Spleen (tissue), 11 donors: ENCODE measurements around the gene FBRS. TPM values are rescaled to one million over a fixed set of nuclear protein-coding genes. Genes with fewer than 3 reads are reported as not detected.
"Not testable (repeated sequence)": the region's sequence is repeated elsewhere in the genome, so short reads cannot be mapped to it uniquely, and the experiment has no call there.

ENCODE experiments used
- DNase-seq: peaks from one replicate; pipeline ENCODE4 v3.0.0-alpha.2; 2020
- H3K27ac ChIP-seq, 8 donors: fragments of 200-600 bp; sonication (generic) in 7 of 8; 1 replicate in 4 of 8; 2 replicates in 4 of 8; pipeline versions ENCODE4 v1.5.0 to v1.8.0; 2016 to 2021; ENCODE audit warnings: inconsistent platforms in 4 of 8, mild to moderate bottlenecking in 4 of 8, moderate library complexity in 1 of 8
- H3K27me3 ChIP-seq, 7 donors: fragments of 200-600 bp; sonication (generic) in 6 of 7; replicated peaks in 1 of 7; 1 replicate in 4 of 7; 2 replicates in 3 of 7; pipeline versions ENCODE4 v1.5.0 to v1.8.0; 2016 to 2021; ENCODE audit warnings: inconsistent platforms in 3 of 7, mild to moderate bottlenecking in 1 of 7
- H3K36me3 ChIP-seq, 6 donors: fragments of 200-600 bp; sonication (generic) in 5 of 6; 1 replicate in 4 of 6; 2 replicates in 2 of 6; pipeline versions ENCODE4 v1.5.0 to v1.8.0; 2016 to 2021; ENCODE audit warnings: inconsistent platforms in 2 of 6
- H3K4me1 ChIP-seq, 6 donors: fragments of 200-600 bp; sonication (generic) in 5 of 6; 1 replicate in 3 of 6; 2 replicates in 3 of 6; pipeline versions ENCODE4 v1.5.0 to v1.8.0; 2016 to 2021; ENCODE audit warnings: inconsistent platforms in 3 of 6
- H3K4me3 ChIP-seq, 8 donors: fragments of 200-600 bp; sonication (generic) in 7 of 8; 1 replicate in 4 of 8; 2 replicates in 4 of 8; pipeline versions ENCODE4 v1.5.0 to v1.8.0; 2016 to 2021; ENCODE audit warnings: inconsistent platforms in 4 of 8, mild to moderate bottlenecking in 4 of 8, moderate library complexity in 2 of 8
- H3K9me3 ChIP-seq, 8 donors: fragments of 200-600 bp; sonication (generic) in 7 of 8; 1 replicate in 4 of 8; 2 replicates in 4 of 8; pipeline versions ENCODE4 v1.5.0 to v1.8.0; 2016 to 2021; ENCODE audit warnings: inconsistent platforms in 4 of 8
- CTCF ChIP-seq, 11 experiments: fragments of 200-600 bp in 7 of 11; fragments of 450-650 bp in 4 of 11; sonication (generic) in 4 of 11; IDR thresholded peaks in 8 of 11; conservative IDR thresholded peaks in 3 of 11; 1 replicate in 7 of 11; 2 replicates in 4 of 11; pipeline versions ENCODE4 v1.4.0 to v1.8.0; 2016 to 2021; ENCODE audit warnings: antibody characterized with exemption in 11 of 11, inconsistent platforms in 4 of 11, mild to moderate bottlenecking in 1 of 11
- POLR2A ChIP-seq, 3 donors: fragments of 450-650 bp; IDR thresholded peaks; one replicate each; pipeline ENCODE4 v1.5.1; 2017; ENCODE audit warnings: antibody characterized with exemption in 3 of 3, mild to moderate bottlenecking in 1 of 3
- POLR2AphosphoS5 ChIP-seq, 3 donors: sonication (generic); formaldehyde crosslinking; IDR thresholded peaks; one replicate each; pipeline ENCODE4 v1.5.1; 2017; ENCODE audit warnings: antibody characterized with exemption in 3 of 3
- WGBS, 5 donors: extraction: QIAGEN DNeasy Blood & Tissue Kit in 3 of 5; methylation state at CpG; one replicate each; pipeline versions ENCODE4 v1.1.5 to v1.1.7; 2013 to 2018; 5-methylcytosine and 5-hydroxymethylcytosine counted together
- intact Hi-C: fragments of 100-400 bp; cut with DNase I; formaldehyde crosslinking; loops from one replicate; pipeline ENCODE4 v1.15.0; 2023; ENCODE audit warnings: low total_unique reads
- polyA plus RNA-seq, 3 donors: library from polyadenylated mRNA; stranded (reverse); fragments of 200-250 nt; gene quantifications; one replicate each; pipeline ENCODE4 v1.2.1, GENCODE V29; 2013
- total RNA-seq, 7 donors: library from RNA; depleted of rRNA in 3 of 7; stranded (reverse); fragments of >200 nt in 3 of 7; fragmentation: NEBNext Ultra II Directional in 4 of 7; extraction: Animal tissue kit (Norgen Biotek cat#: 25700) in 4 of 7; gene quantifications; one replicate each; pipeline versions ENCODE4 v1.1.0 to v1.2.1, GENCODE V29; 2016 to 2021
- donor health status: healthy with polysubstance abuse.
- donor health status: DM: no; HTN: no; CAD: no; lungs with moderate emphysema.
- donor health status: DM: no; HTN: no; CAD: no.
- donor health status: Bipolar disorder and iron deficiency.
- donor health status: healthy.
- donor health status: DM: no; HTN: no; CAD: no.
- donor health status: DM: yes; HTN: yes; CAD: no.

The FBRS gene
- total and polyA plus RNA-seq, 10 donors, result 25.8 to 118 (median 76.1) TPM

DNA sequence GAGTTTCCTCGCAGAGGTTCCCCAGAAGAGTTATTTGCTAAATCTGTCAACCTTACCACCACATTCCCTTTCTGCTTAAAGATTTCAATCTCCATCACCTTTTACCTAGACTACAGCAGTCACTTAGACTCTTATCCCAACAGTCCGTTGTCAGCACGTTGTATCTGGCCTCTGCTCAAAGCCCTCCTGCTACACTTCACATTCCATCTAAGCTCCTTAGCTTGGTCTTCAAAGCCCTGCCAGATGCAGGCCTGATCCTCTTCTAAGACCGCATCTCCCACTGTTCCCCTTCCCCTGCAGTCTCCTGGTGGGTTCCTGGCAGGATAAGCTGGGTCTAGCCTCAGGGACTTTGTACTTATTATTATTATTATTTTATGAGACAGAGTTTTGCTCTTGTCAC lies 30.5 kb downstream of the FBRS start:
- no peak overlapping the region for H3K27ac ChIP-seq
- WGBS, 5 donors, result 77 to 93% (median 85%) methylated on average over 4 of the region's 4 CpGs
- H3K4me1 ChIP-seq, result peaks cover 0 to 12% (median 5%) of the 10 kb centered on the region in 6 donors
- TF ChIP-seq POLR2A (IDR thresholded peaks at IDR 0.05) (no peak), CTCF (IDR thresholded peaks at IDR 0.05 in 8 of 11, conservative IDR thresholded peaks at IDR 0.05 in 3 of 11) (no peak), POLR2AphosphoS5 (IDR thresholded peaks at IDR 0.05) (no peak)
- intact Hi-C loops, result no loop called here
- H3K4me3 ChIP-seq, result no peak overlapping the region
- H3K36me3 ChIP-seq, result no peaks in the 10 kb centered on the region
- no peak for DNase-seq
- no peaks in the 10 kb centered on the region for H3K9me3 ChIP-seq
- H3K27me3 ChIP-seq, result no peaks in the 10 kb centered on the region

GRCh38 chr16:30691907-30692306 lies 33.7 kb downstream of the FBRS start:
- H3K27me3 ChIP-seq, result no peaks in the 10 kb centered on the region
- no peak for TF ChIP-seq POLR2A (IDR thresholded peaks at IDR 0.05)
- no peak for TF ChIP-seq CTCF (IDR thresholded peaks at IDR 0.05 in 8 of 11, conservative IDR thresholded peaks at IDR 0.05 in 3 of 11)
- no peak for TF ChIP-seq POLR2AphosphoS5 (IDR thresholded peaks at IDR 0.05)

GRCh38 chr16:30692396-30693064 lies 34.3 kb downstream of the FBRS start:
- Histone ChIP-seq H3K27me3 (no peaks in the 10 kb centered on the region), H3K4me1 (peaks cover 3 to 37% (median 28%) of the 10 kb centered on the region in 6 donors), H3K36me3 (no peaks in the 10 kb centered on the region), H3K9me3 (no peaks in the 10 kb centered on the region), H3K27ac (peak overlapping the region in 1 of 8 donors; percentile 63), H3K4me3 (no peak overlapping the region)
- WGBS, 5 donors, result 70 to 77% (median 75%) methylated on average over 9 to 10 of the region's 10 CpGs
- no peak for DNase-seq
- no peak for TF ChIP-seq CTCF (IDR thresholded peaks at IDR 0.05 in 8 of 11, conservative IDR thresholded peaks at IDR 0.05 in 3 of 11)
- TF ChIP-seq POLR2AphosphoS5 (IDR thresholded peaks at IDR 0.05), result no peak
- no peak for TF ChIP-seq POLR2A (IDR thresholded peaks at IDR 0.05)
- intact Hi-C loops, result loop anchor here (5.0 kb wide), 1 partner anchor 35 kb away; the partner anchor contains the start of gene FBRS

More at GRCh38 chr16:30691907-30692306, 33.7 kb downstream of the FBRS start:
- intact Hi-C loops, result loop anchor here (5.0 kb wide), 1 partner anchor 35 kb away; the partner anchor contains the start of gene FBRS
- WGBS, 5 donors, result 69 to 85% (median 83%) methylated on average over 4 of the region's 4 CpGs
- no peak for DNase-seq
- no peak overlapping the region for H3K4me3 ChIP-seq
- H3K36me3 ChIP-seq, result no peaks in the 10 kb centered on the region
- peaks cover 0 to 31% (median 22%) of the 10 kb centered on the region in 6 donors for H3K4me1 ChIP-seq
- H3K9me3 ChIP-seq, result no peaks in the 10 kb centered on the region
- no peak overlapping the region for H3K27ac ChIP-seq

DNA sequence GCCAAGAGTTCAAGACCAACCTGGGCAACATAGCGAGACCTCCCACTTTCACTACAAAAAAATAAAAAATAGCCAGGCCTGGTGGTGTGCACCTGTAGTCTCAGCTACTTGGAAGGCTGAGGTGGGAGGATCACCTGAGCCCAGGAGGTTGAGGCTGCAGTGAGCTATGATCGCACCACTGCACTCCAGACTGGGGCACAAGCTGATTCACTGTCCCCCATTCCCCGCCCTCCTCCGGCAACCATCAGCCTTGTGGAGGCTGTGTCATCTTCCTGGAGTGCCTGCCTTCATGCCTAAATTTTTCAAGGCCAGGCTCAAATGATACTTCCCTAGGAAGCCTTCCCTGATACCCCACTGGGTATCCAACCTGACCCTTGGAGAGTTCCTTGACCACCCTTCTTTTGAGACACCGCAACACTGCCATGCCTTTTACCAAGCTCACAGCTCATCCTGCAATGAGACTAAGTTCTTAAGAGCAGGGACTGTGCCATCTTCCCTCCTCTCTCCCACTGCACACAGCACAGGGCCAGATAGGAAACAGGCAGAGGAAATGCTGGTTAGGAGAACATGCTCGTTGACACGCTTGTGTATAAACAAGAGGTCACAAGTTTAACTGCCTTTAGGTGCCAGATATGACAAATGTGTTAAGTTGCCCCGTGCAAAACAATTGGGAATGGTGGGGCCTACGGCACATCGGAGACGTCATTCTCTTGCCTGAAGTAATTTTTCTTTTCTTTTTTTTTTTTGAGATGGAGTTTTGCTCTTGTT lies 36.9 kb downstream of the FBRS start:
- H3K4me3 ChIP-seq, result no peak overlapping the region
- no peak for DNase-seq
- no peaks in the 10 kb centered on the region for H3K9me3 ChIP-seq
- intact Hi-C loops, result loop anchor here (5.0 kb wide), 1 partner anchor 38 kb away; the partner anchor contains the start of gene FBRS
- peaks cover 13 to 53% (median 43%) of the 10 kb centered on the region in 6 donors for H3K4me1 ChIP-seq
- 46 to 62% (median 53%) methylated on average over 11 of the region's 11 CpGs for WGBS, 5 donors
- TF ChIP-seq POLR2A (IDR thresholded peaks at IDR 0.05) (no peak), POLR2AphosphoS5 (IDR thresholded peaks at IDR 0.05) (peak in 1 of 3 donors; percentile 51), CTCF (IDR thresholded peaks at IDR 0.05 in 8 of 11, conservative IDR thresholded peaks at IDR 0.05 in 3 of 11) (no peak)
- peaks cover 0 to 6% (median under 1%) of the 10 kb centered on the region in 6 donors for H3K36me3 ChIP-seq
- peak overlapping the region in 6 of 8 donors; percentile 38 to 71 (median 59) for H3K27ac ChIP-seq
- no peaks in the 10 kb centered on the region for H3K27me3 ChIP-seq

DNA sequence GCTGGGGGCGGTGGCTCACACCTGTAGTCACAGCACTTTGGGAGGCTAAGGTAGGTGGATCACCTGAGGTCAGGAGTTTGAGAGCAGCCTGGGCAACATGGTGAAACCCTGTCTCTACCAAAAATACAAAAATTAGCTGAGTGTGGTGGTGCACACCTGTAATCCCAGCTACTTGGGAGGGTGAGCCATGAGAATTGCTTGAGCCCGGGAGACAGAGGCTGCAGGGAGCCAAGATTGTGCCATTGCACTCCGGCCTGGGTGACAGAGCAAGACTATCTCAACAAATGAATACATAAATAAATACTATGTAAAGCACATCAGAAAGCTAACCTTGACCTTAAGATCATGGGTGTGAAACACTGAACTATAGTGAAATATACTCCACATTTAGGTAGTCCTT lies 38.4 kb downstream of the FBRS start:
- 95 to 99% (median 97%) methylated on average over 3 of the region's 3 CpGs for WGBS, 5 donors
- H3K9me3 ChIP-seq, H3K27me3 ChIP-seq, H3K4me3 ChIP-seq, DNase-seq, H3K27ac ChIP-seq, intact Hi-C loops: not testable (repeated sequence)
- H3K4me1 ChIP-seq, result peaks cover 13 to 69% (median 57%) of the 10 kb centered on the region in 6 donors
- H3K36me3 ChIP-seq, result peaks cover 0 to 21% (median 15%) of the 10 kb centered on the region in 6 donors
